ENCODE data around the gene KIF5A.
A peak's percentile ranks its signal among the peaks of the same experiment; 100 is the strongest.
"Not testable (repeated sequence)": the region's sequence is repeated elsewhere in the genome, so short reads cannot be mapped to it uniquely, and the experiment has no call there.

The KIF5A gene

GRCh38 chr12:57577981-57578758 is 28.3 kb downstream of the KIF5A start:
- no peak for TF ChIP-seq JUND (IDR thresholded peaks at IDR 0.05; ENCODE audit: low read depth)

GRCh38 chr12:57579011-57579410 is 29.2 kb downstream of the KIF5A start:
- DNase-seq (ENCODE audit: low read depth in 1 of 2, low spot score in 1 of 2), result no peak
- in situ Hi-C loops (cut with HindIII; ENCODE audit: low pct_unique_long_range_greater_than_20kb, low sequenced_read_pairs), result no loop called here
- TF ChIP-seq JUND (IDR thresholded peaks at IDR 0.05; ENCODE audit: low read depth), result no peak

More at GRCh38 chr12:57577981-57578758, 28.3 kb downstream of the KIF5A start:
- no peak for DNase-seq (ENCODE audit: low read depth in 1 of 2, low spot score in 1 of 2)
- in situ Hi-C loops (cut with HindIII; ENCODE audit: low pct_unique_long_range_greater_than_20kb, low sequenced_read_pairs), result no loop called here

- DNase-seq (ENCODE audit: low read depth in 1 of 2, low spot score in 1 of 2), result no peak
- no peak for TF ChIP-seq JUND (IDR thresholded peaks at IDR 0.05; ENCODE audit: low read depth)
- in situ Hi-C loops (cut with HindIII; ENCODE audit: low pct_unique_long_range_greater_than_20kb, low sequenced_read_pairs), result no loop called here
Observed at GRCh38 chr12:57579677-57580465, 30.0 kb downstream of the KIF5A start.

- in situ Hi-C loops (cut with HindIII; ENCODE audit: low pct_unique_long_range_greater_than_20kb, low sequenced_read_pairs), result no loop called here
- no peak for TF ChIP-seq JUND (IDR thresholded peaks at IDR 0.05; ENCODE audit: low read depth)
- DNase-seq (ENCODE audit: low read depth in 1 of 2, low spot score in 1 of 2), result no peak
Observed at GRCh38 chr12:57580466-57580795, 30.6 kb downstream of the KIF5A start.

- DNase-seq (ENCODE audit: low read depth in 1 of 2, low spot score in 1 of 2), result no peak
- in situ Hi-C loops (cut with HindIII; ENCODE audit: low pct_unique_long_range_greater_than_20kb, low sequenced_read_pairs), result no loop called here
- no peak for TF ChIP-seq JUND (IDR thresholded peaks at IDR 0.05; ENCODE audit: low read depth)
Observed at GRCh38 chr12:57581802-57582201, 32.0 kb downstream of the KIF5A start.

- in situ Hi-C loops (cut with HindIII; ENCODE audit: low pct_unique_long_range_greater_than_20kb, low sequenced_read_pairs), result no loop called here
- no peak for DNase-seq (ENCODE audit: low read depth in 1 of 2, low spot score in 1 of 2)
- TF ChIP-seq JUND (IDR thresholded peaks at IDR 0.05; ENCODE audit: low read depth), result no peak
Observed at GRCh38 chr12:57582440-57582839, 32.6 kb downstream of the KIF5A start.

GRCh38 chr12:57583008-57583831 is 33.4 kb downstream of the KIF5A start:
- peak; percentile 74 to 79 for DNase-seq (ENCODE audit: low read depth in 1 of 2, low spot score in 1 of 2)
- in situ Hi-C loops (cut with HindIII; ENCODE audit: low pct_unique_long_range_greater_than_20kb, low sequenced_read_pairs), result no loop called here
- TF ChIP-seq JUND (IDR thresholded peaks at IDR 0.05; ENCODE audit: low read depth), result no peak

- DNase-seq (ENCODE audit: low read depth in 1 of 2, low spot score in 1 of 2), result no peak
- TF ChIP-seq JUND (IDR thresholded peaks at IDR 0.05; ENCODE audit: low read depth), result no peak
- in situ Hi-C loops (cut with HindIII; ENCODE audit: low pct_unique_long_range_greater_than_20kb, low sequenced_read_pairs), result no loop called here
Observed at GRCh38 chr12:57584050-57584449, 34.2 kb downstream of the KIF5A start.

GRCh38 chr12:57584690-57585089 is 34.8 kb downstream of the KIF5A start:
- no peak for TF ChIP-seq JUND (IDR thresholded peaks at IDR 0.05; ENCODE audit: low read depth)
- no peak for DNase-seq (ENCODE audit: low read depth in 1 of 2, low spot score in 1 of 2)
- in situ Hi-C loops (cut with HindIII; ENCODE audit: low pct_unique_long_range_greater_than_20kb, low sequenced_read_pairs), result no loop called here

GRCh38 chr12:57585156-57585555 is 35.3 kb downstream of the KIF5A start:
- DNase-seq (ENCODE audit: low read depth in 1 of 2, low spot score in 1 of 2), result no peak
- in situ Hi-C loops (cut with HindIII; ENCODE audit: low pct_unique_long_range_greater_than_20kb, low sequenced_read_pairs), result no loop called here
- TF ChIP-seq JUND (IDR thresholded peaks at IDR 0.05; ENCODE audit: low read depth), result no peak

GRCh38 chr12:57586128-57586527 is 36.3 kb downstream of the KIF5A start:
- no peak for TF ChIP-seq JUND (IDR thresholded peaks at IDR 0.05; ENCODE audit: low read depth)
- in situ Hi-C loops (cut with HindIII; ENCODE audit: low pct_unique_long_range_greater_than_20kb, low sequenced_read_pairs), result no loop called here
- DNase-seq (ENCODE audit: low read depth in 1 of 2, low spot score in 1 of 2), result no peak

GRCh38 chr12:57586832-57587429 is 37.1 kb downstream of the KIF5A start:
- no peak for DNase-seq (ENCODE audit: low read depth in 1 of 2, low spot score in 1 of 2)
- TF ChIP-seq JUND (IDR thresholded peaks at IDR 0.05; ENCODE audit: low read depth), result no peak
- in situ Hi-C loops (cut with HindIII; ENCODE audit: low pct_unique_long_range_greater_than_20kb, low sequenced_read_pairs), result no loop called here

GRCh38 chr12:57588951-57589610 is 39.2 kb downstream of the KIF5A start:
- DNase-seq (ENCODE audit: low read depth in 1 of 2, low spot score in 1 of 2); in situ Hi-C loops (cut with HindIII; ENCODE audit: low pct_unique_long_range_greater_than_20kb, low sequenced_read_pairs): not testable (repeated sequence)

All from T47D (cell line).